CD14-positive monocyte (primary cell): ENCODE data around the gene PARG. TPM values are rescaled to one million over a fixed set of nuclear protein-coding genes. Genes with fewer than 3 reads are reported as not detected.
A peak's percentile ranks its signal among the peaks of the same experiment; 100 is the strongest.
"Not testable (repeated sequence)": the region's sequence is repeated elsewhere in the genome, so short reads cannot be mapped to it uniquely, and the experiment has no call there.

Source experiments
- DNase-seq, 3 donors: peaks; one replicate each; pipeline ENCODE4 v3.0.0-alpha.2; 2011 to 2022
- H2AFZ ChIP-seq: 2 replicates; pipeline ENCODE4 v1.6.0; 2012; ENCODE audit warnings: mild to moderate bottlenecking, low read depth, low read length, inconsistent platforms; ENCODE audit not compliant: insufficient read depth, poor library complexity, severe bottlenecking
- H3K27ac ChIP-seq, 2 donors: 1 replicate in 1 of 2; 2 replicates in 1 of 2; pipeline ENCODE4 v1.5.1; 2012 to 2013; ENCODE audit warnings: low read length in 2 of 2, control low read depth in 1 of 2, inconsistent platforms in 1 of 2, low read depth in 1 of 2, mild to moderate bottlenecking in 1 of 2
- H3K27me3 ChIP-seq, 2 donors: one replicate each; pipeline versions ENCODE4 v1.6.0 to v1.6.1; 2011 to 2013; ENCODE audit warnings: low read length in 2 of 2; ENCODE audit not compliant: control insufficient read depth in 2 of 2, insufficient read depth in 2 of 2
- H3K36me3 ChIP-seq, 2 donors: replicated peaks in 1 of 2; 1 replicate in 1 of 2; 2 replicates in 1 of 2; pipeline versions ENCODE4 v1.5.1 to v1.6.1; 2012 to 2013; ENCODE audit warnings: low read length in 2 of 2, control low read depth in 1 of 2, inconsistent platforms in 1 of 2, mild to moderate bottlenecking in 1 of 2; ENCODE audit not compliant: insufficient read depth in 2 of 2, control insufficient read depth in 1 of 2
- H3K4me1 ChIP-seq, 2 donors: 1 replicate in 1 of 2; 2 replicates in 1 of 2; pipeline versions ENCODE4 v1.5.1 to v1.6.1; 2012 to 2013; ENCODE audit warnings: low read length in 2 of 2, control low read depth in 1 of 2, inconsistent platforms in 1 of 2, mild to moderate bottlenecking in 1 of 2, moderate library complexity in 1 of 2; ENCODE audit not compliant: insufficient read depth in 2 of 2, control insufficient read depth in 1 of 2
- H3K4me2 ChIP-seq: replicated peaks from 2 replicates; pipeline ENCODE3; 2012; ENCODE audit warnings: low read length, moderate library complexity, mild to moderate bottlenecking; ENCODE audit not compliant: poor library complexity, severe bottlenecking; ENCODE audit errors: extremely low read depth
- H3K4me3 ChIP-seq, 3 experiments: fragments of 200-600 bp in 1 of 3; sonication (generic) in 1 of 3; replicated peaks in 1 of 3; 1 replicate in 2 of 3; 2 replicates in 1 of 3; pipeline ENCODE4 v1.5.1; 2011 to 2013; ENCODE audit warnings: low read length in 3 of 3, mild to moderate bottlenecking in 3 of 3, control low read depth in 2 of 3, low read depth in 2 of 3, inconsistent platforms in 1 of 3, moderate library complexity in 1 of 3
- H3K79me2 ChIP-seq: 2 replicates; pipeline ENCODE4 v1.6.0; 2012; ENCODE audit warnings: mild to moderate bottlenecking, control low read depth, inconsistent platforms, low read length, moderate library complexity; ENCODE audit not compliant: insufficient read depth
- H3K9ac ChIP-seq: 2 replicates; pipeline ENCODE4 v1.6.0; 2017; ENCODE audit warnings: low read length, mild to moderate bottlenecking; ENCODE audit not compliant: insufficient read depth, poor library complexity, severe bottlenecking
- H3K9me3 ChIP-seq, 2 donors: replicated peaks in 1 of 2; 1 replicate in 1 of 2; 2 replicates in 1 of 2; pipeline versions ENCODE4 v1.5.1 to v1.6.1; 2012 to 2013; ENCODE audit warnings: low read length in 2 of 2, control low read depth in 1 of 2; ENCODE audit not compliant: control insufficient read depth in 1 of 2, insufficient read depth in 1 of 2
- H4K20me1 ChIP-seq: 2 replicates; pipeline ENCODE4 v1.6.0; 2012; ENCODE audit warnings: mild to moderate bottlenecking, low read length, control low read depth, moderate library complexity; ENCODE audit not compliant: insufficient read depth
- H3K27ac Mint-ChIP-seq, 7 donors: one replicate each; pipeline ENCODE4 v1.8.0; 2020; ENCODE audit warnings: mild to moderate bottlenecking in 7 of 7, mixed read lengths in 7 of 7, moderate library complexity in 6 of 7, inconsistent platforms in 2 of 7
- H3K27me3 Mint-ChIP-seq, 3 donors: one replicate each; pipeline ENCODE4 v1.8.0; 2021 to 2022; ENCODE audit warnings: low read depth in 3 of 3, mild to moderate bottlenecking in 3 of 3, mixed read lengths in 3 of 3, moderate library complexity in 3 of 3, inconsistent platforms in 1 of 3
- H3K36me3 Mint-ChIP-seq, 2 donors: one replicate each; pipeline ENCODE4 v1.8.0; 2020; ENCODE audit warnings: mixed read lengths in 2 of 2, inconsistent platforms in 1 of 2, mild to moderate bottlenecking in 1 of 2
- H3K4me1 Mint-ChIP-seq: one replicate; pipeline ENCODE4 v1.8.0; 2020; ENCODE audit warnings: mild to moderate bottlenecking, mixed read lengths
- H3K4me3 Mint-ChIP-seq, 2 donors: one replicate each; pipeline ENCODE4 v1.8.0; 2020; ENCODE audit warnings: mild to moderate bottlenecking in 2 of 2, mixed read lengths in 2 of 2, moderate library complexity in 1 of 2
- H3K9me3 Mint-ChIP-seq, 7 donors: one replicate each; pipeline ENCODE4 v1.8.0; 2020 to 2022; ENCODE audit warnings: mixed read lengths in 7 of 7, mild to moderate bottlenecking in 6 of 7, moderate library complexity in 6 of 7, inconsistent platforms in 2 of 7
- CTCF ChIP-seq: fragments of 200-600 bp; IDR thresholded peaks from one replicate; pipeline ENCODE4 v1.8.0; 2022; ENCODE audit warnings: antibody characterized with exemption, mild to moderate bottlenecking
- WGBS: methylation state at CpG from one replicate; pipeline ENCODE4 v1.1.5; 2013; ENCODE audit warnings: missing lambda C conversion rate; ENCODE audit not compliant: insufficient coverage; 5-methylcytosine and 5-hydroxymethylcytosine counted together
- intact Hi-C, 2 donors: fragments of 100-400 bp; cut with micrococcal nuclease; formaldehyde crosslinking; loops; one replicate each; pipeline versions ENCODE4 v1.15.0 to v1.15.1; 2023
- polyA plus RNA-seq, 3 donors: library from polyadenylated mRNA; depleted of rRNA in 1 of 3; unstranded in 2 of 3; stranded (reverse) in 1 of 3; fragments of 300-500 nt in 2 of 3; fragments of >200 nt in 1 of 3; fragmentation: Illumina TruSeq in 2 of 3; gene quantifications; 1 replicate in 2 of 3; 2 replicates in 1 of 3; pipeline ENCODE4 v1.2.3, GENCODE V29; 2012 to 2021

PARG gene
- polyA plus RNA-seq, 3 donors, result 6.3 to 8.0 (median 7.5) TPM

GRCh38 chr10:49849520-49849919 lies 92.3 kb downstream of the PARG start:
- H3K9ac ChIP-seq, H3K27ac Mint-ChIP-seq, H3K36me3 ChIP-seq, H3K4me2 ChIP-seq, H3K4me1 Mint-ChIP-seq, H3K4me3 Mint-ChIP-seq, H3K9me3 Mint-ChIP-seq, H4K20me1 ChIP-seq, H3K27me3 Mint-ChIP-seq, DNase-seq, H3K4me3 ChIP-seq, H3K79me2 ChIP-seq, H2AFZ ChIP-seq, H3K27me3 ChIP-seq, H3K9me3 ChIP-seq, H3K27ac ChIP-seq, H3K4me1 ChIP-seq, intact Hi-C loops: not testable (repeated sequence)
- WGBS, result no CpG with 5 or more reads among the region's 4 CpGs
- H3K36me3 Mint-ChIP-seq, result peaks cover 11 to 16% of the 10 kb centered on the region in 2 donors

GRCh38 chr10:49844775-49845595 lies 96.8 kb downstream of the PARG start:
- Histone ChIP-seq H3K9ac (no peak overlapping the region), H4K20me1 (no peaks in the 10 kb centered on the region), H3K9me3 (no peaks in the 10 kb centered on the region), H3K36me3 (peaks cover 22 to 44% of the 10 kb centered on the region in 2 donors), H3K27me3 (no peaks in the 10 kb centered on the region), H3K4me3 (no peak overlapping the region), H3K79me2 (no peaks in the 10 kb centered on the region), H3K27ac (no peak overlapping the region), H3K4me2 (no peak overlapping the region), H2AFZ (no peak overlapping the region), H3K4me1 (no peaks in the 10 kb centered on the region)
- no peak overlapping the region for H3K4me3 Mint-ChIP-seq
- H3K36me3 Mint-ChIP-seq, result peaks cover 51% of the 10 kb centered on the region in 2 donors
- intact Hi-C loops, result no loop called here
- TF ChIP-seq CTCF, result no peak
- no peaks in the 10 kb centered on the region for H3K27me3 Mint-ChIP-seq
- H3K9me3 Mint-ChIP-seq, result peaks cover 0 to 2% (median 0%) of the 10 kb centered on the region in 7 donors
- H3K4me1 Mint-ChIP-seq, result peaks cover 4% of the 10 kb centered on the region
- no CpG with 5 or more reads among the region's 7 CpGs for WGBS
- H3K27ac Mint-ChIP-seq, result peak overlapping the region in 1 of 7 donors; percentile 38
- no peak for DNase-seq

GRCh38 chr10:49842333-49842628 lies 99.5 kb downstream of the PARG start:
- peaks cover 35 to 71% of the 10 kb centered on the region in 2 donors for H3K36me3 ChIP-seq
- H3K9me3 ChIP-seq, H3K27me3 ChIP-seq, H3K4me1 Mint-ChIP-seq, H3K79me2 ChIP-seq, intact Hi-C loops, DNase-seq, H3K4me2 ChIP-seq, H3K4me3 ChIP-seq, H3K27ac Mint-ChIP-seq, H4K20me1 ChIP-seq, H2AFZ ChIP-seq, H3K4me3 Mint-ChIP-seq, H3K9ac ChIP-seq, H3K27ac ChIP-seq, H3K4me1 ChIP-seq, H3K9me3 Mint-ChIP-seq, H3K27me3 Mint-ChIP-seq: not testable (repeated sequence)
- H3K36me3 Mint-ChIP-seq, result peaks cover 67 to 71% of the 10 kb centered on the region in 2 donors
